Fibroblast of lung (primary cell): Measurements from ENCODE around the gene FCGR3B.
"Not testable (repeated sequence)": the region's sequence is repeated elsewhere in the genome, so short reads cannot be mapped to it uniquely, and the experiment has no call there.

Experiments
- EZH2 ChIP-seq: IDR thresholded peaks from 2 replicates; pipeline ENCODE4 v1.5.1; 2012; ENCODE audit warnings: low read length, control low read depth, mild to moderate bottlenecking; ENCODE audit errors: missing control alignments
- TF ChIP-seq, protein P1 (sequence below), 2 donors: IDR thresholded peaks in 1 of 2; conservative IDR thresholded peaks in 1 of 2; 1 replicate in 1 of 2; 2 replicates in 1 of 2; pipeline ENCODE4 v1.5.1; 2011 to 2012; ENCODE audit warnings: low read length in 2 of 2, control low read depth in 1 of 2, inconsistent platforms in 1 of 2, low read depth in 1 of 2, mild to moderate bottlenecking in 1 of 2

GRCh38 chr1:161597077-161597476 is 33.9 kb downstream of the FCGR3B start:
- TF ChIP-seq, protein P1, sequence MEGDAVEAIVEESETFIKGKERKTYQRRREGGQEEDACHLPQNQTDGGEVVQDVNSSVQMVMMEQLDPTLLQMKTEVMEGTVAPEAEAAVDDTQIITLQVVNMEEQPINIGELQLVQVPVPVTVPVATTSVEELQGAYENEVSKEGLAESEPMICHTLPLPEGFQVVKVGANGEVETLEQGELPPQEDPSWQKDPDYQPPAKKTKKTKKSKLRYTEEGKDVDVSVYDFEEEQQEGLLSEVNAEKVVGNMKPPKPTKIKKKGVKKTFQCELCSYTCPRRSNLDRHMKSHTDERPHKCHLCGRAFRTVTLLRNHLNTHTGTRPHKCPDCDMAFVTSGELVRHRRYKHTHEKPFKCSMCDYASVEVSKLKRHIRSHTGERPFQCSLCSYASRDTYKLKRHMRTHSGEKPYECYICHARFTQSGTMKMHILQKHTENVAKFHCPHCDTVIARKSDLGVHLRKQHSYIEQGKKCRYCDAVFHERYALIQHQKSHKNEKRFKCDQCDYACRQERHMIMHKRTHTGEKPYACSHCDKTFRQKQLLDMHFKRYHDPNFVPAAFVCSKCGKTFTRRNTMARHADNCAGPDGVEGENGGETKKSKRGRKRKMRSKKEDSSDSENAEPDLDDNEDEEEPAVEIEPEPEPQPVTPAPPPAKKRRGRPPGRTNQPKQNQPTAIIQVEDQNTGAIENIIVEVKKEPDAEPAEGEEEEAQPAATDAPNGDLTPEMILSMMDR (conservative IDR thresholded peaks at IDR 0.05 in 1 of 2, IDR thresholded peaks at IDR 0.05 in 1 of 2; ENCODE audit: low read depth in 1 of 2, low read length in 2 of 2), result not testable (repeated sequence)
- not testable (repeated sequence) for TF ChIP-seq EZH2
